Lung (tissue), 12 donors: ENCODE results near the gene SLC16A12. TPM values are rescaled to one million over a fixed set of nuclear protein-coding genes. Genes with fewer than 3 reads are reported as not detected.

Experiments used
- ATAC-seq: fragments of 200-7000 bp; cut with Tn5 transposase; one replicate; pipeline ENCODE4 v1.9.1; 2020; ENCODE audit warnings: moderate number of reproducible peaks; ENCODE audit not compliant: insufficient read depth, low FRiP score
- DNase-seq, 3 donors: peaks; one replicate each; pipeline ENCODE4 v3.0.0-alpha.2; 2013 to 2017
- H3K27ac ChIP-seq, 2 donors: one replicate each; pipeline ENCODE4 v1.5.1; 2013; ENCODE audit warnings: mild to moderate bottlenecking in 2 of 2, moderate library complexity in 2 of 2, control low read depth in 1 of 2, inconsistent platforms in 1 of 2, low read depth in 1 of 2, low read length in 1 of 2
- H3K27me3 ChIP-seq, 3 donors: one replicate each; pipeline ENCODE4 v1.5.1; 2013; ENCODE audit warnings: low read length in 2 of 3; ENCODE audit not compliant: control insufficient read depth in 3 of 3, insufficient read depth in 3 of 3
- H3K36me3 ChIP-seq, 4 donors: one replicate each; pipeline ENCODE4 v1.5.1; 2013; ENCODE audit warnings: low read length in 4 of 4, mild to moderate bottlenecking in 1 of 4, moderate library complexity in 1 of 4; ENCODE audit not compliant: control insufficient read depth in 4 of 4, insufficient read depth in 4 of 4
- H3K4me1 ChIP-seq, 5 donors: one replicate each; pipeline ENCODE4 v1.5.1; 2013; ENCODE audit warnings: low read length in 5 of 5, mild to moderate bottlenecking in 2 of 5, moderate library complexity in 1 of 5; ENCODE audit not compliant: control insufficient read depth in 5 of 5, insufficient read depth in 5 of 5
- H3K4me3 ChIP-seq: one replicate; pipeline ENCODE4 v1.5.1; 2013; ENCODE audit warnings: mild to moderate bottlenecking, control low read depth, moderate library complexity
- H3K9ac ChIP-seq, 2 donors: one replicate each; pipeline ENCODE4 v1.5.1; 2013; ENCODE audit warnings: low read length in 2 of 2, control low read depth in 1 of 2; ENCODE audit not compliant: insufficient read depth in 1 of 2
- H3K9me3 ChIP-seq, 4 donors: one replicate each; pipeline ENCODE4 v1.5.1; 2013; ENCODE audit warnings: low read length in 3 of 4, mild to moderate bottlenecking in 1 of 4, moderate library complexity in 1 of 4; ENCODE audit not compliant: control insufficient read depth in 4 of 4, insufficient read depth in 3 of 4
- CTCF ChIP-seq: IDR thresholded peaks from 2 replicates; pipeline ENCODE4 v1.5.1; 2012; ENCODE audit warnings: mild to moderate bottlenecking; ENCODE audit errors: control extremely low read depth, extremely low read depth
- WGBS, 2 donors: extraction: QIAGEN DNeasy Blood & Tissue Kit; methylation state at CpG; one replicate each; pipeline ENCODE4 v1.1.7; 2013; 5-methylcytosine and 5-hydroxymethylcytosine counted together
- polyA plus RNA-seq, 2 donors: library from polyadenylated mRNA; stranded (reverse); fragments of 200-250 nt; gene quantifications; one replicate each; pipeline ENCODE4 v1.2.1, GENCODE V29; 2013
- total RNA-seq, 2 donors: library from RNA; depleted of rRNA in 1 of 2; stranded (reverse); fragments of >200 nt in 1 of 2; gene quantifications; one replicate each; pipeline ENCODE4 v1.2.1, GENCODE V29; 2014 to 2021
- donor health status: control.
- donor health status: control.
- donor health status: Bipolar disorder and iron deficiency.
- donor health status: healthy.
- donor health status: DM: yes; HTN: yes; CAD: no.

SLC16A12 gene
- total and polyA plus RNA-seq, 4 donors: 0.45 to 4.6 (median 1.3) TPM

DNA sequence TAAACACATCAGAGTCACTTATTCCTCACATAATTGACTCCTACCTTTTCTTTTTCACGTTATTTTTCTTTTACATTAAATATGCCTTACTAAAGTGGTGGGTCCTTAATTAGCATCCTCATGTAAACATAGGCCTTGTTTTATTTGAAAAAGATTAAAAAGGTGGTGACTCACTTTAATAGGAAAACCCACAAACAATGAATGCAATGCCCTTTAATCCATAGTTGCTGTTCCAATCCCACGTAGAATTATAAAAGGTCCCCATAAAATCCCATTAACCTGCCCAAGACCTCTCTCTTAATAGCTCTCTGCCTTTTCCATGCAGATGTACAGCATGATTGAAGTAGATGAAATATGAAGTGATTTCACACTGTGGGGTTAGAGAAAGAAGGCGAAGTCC, 32.2 kb downstream of the SLC16A12 start:
- H3K27me3 ChIP-seq: no peaks in the 10 kb centered on the region

GRCh38 chr10:89502549-89502948, 32.8 kb downstream of the SLC16A12 start:
- ATAC-seq (no peak), DNase-seq (peak; percentile 27 to 89 (median 73))
- TF ChIP-seq CTCF: no peak
- Histone ChIP-seq H3K9me3 (no peaks in the 10 kb centered on the region), H3K4me3 (no peak overlapping the region), H3K27ac (peak overlapping the region in 1 of 2 donors; percentile 12), H3K9ac (no peak overlapping the region), H3K4me1 (peaks cover 0 to 12% (median 0%) of the 10 kb centered on the region in 5 donors), H3K36me3 (no peaks in the 10 kb centered on the region), H3K27me3 (no peaks in the 10 kb centered on the region)
- 72 to 85% methylated on average over 1 of the region's 1 CpG for WGBS, 2 donors

More for the DNA sequence above, 32.2 kb downstream of the SLC16A12 start:
- H3K4me1 ChIP-seq: peaks cover 0 to 12% (median 0%) of the 10 kb centered on the region in 5 donors
- WGBS, 2 donors: 90 to 91% methylated on average over 3 of the region's 3 CpGs
- no peaks in the 10 kb centered on the region for H3K36me3 ChIP-seq
- peak overlapping the region in 1 of 2 donors; percentile 7 for H3K27ac ChIP-seq
- H3K9me3 ChIP-seq: no peaks in the 10 kb centered on the region
- no peak overlapping the region for H3K9ac ChIP-seq
- DNase-seq (no peak), ATAC-seq (no peak)
- TF ChIP-seq CTCF: no peak
- no peak overlapping the region for H3K4me3 ChIP-seq

- H3K9me3 ChIP-seq: no peaks in the 10 kb centered on the region
- 85 to 86% methylated on average over 3 of the region's 3 CpGs for WGBS, 2 donors
- H3K27me3 ChIP-seq: no peaks in the 10 kb centered on the region
- no peaks in the 10 kb centered on the region for H3K36me3 ChIP-seq
- H3K4me3 ChIP-seq: no peak overlapping the region
- H3K4me1 ChIP-seq: peaks cover 0 to 3% (median 0%) of the 10 kb centered on the region in 5 donors
- no peak for TF ChIP-seq CTCF
- DNase-seq (no peak), ATAC-seq (no peak)
- H3K9ac ChIP-seq: no peak overlapping the region
- peak overlapping the region in 1 of 2 donors; percentile 45 for H3K27ac ChIP-seq
Observed at GRCh38 chr10:89494575-89494974, 40.8 kb downstream of the SLC16A12 start.

DNA sequence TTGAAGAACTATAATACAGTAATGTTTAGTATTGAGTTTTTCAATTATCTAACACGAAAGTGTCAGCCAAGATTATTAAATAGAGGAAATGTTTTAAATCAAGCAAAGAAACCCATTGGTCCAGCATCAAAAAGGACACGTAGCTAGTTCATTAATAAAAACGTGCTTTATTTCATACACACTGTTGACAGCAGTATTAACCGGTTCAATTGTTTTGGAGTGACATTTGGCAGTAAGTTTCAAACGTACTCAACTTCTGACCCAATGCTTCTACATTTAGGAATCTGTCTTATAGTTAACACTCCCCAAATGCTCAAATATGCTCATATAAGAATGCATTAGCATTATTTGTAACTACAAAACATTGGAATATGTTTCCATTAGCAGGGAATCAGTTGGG, 41.3 kb downstream of the SLC16A12 start:
- no peaks in the 10 kb centered on the region for H3K36me3 ChIP-seq
- WGBS, 2 donors: 61 to 78% methylated on average over 5 of the region's 5 CpGs
- H3K27me3 ChIP-seq: no peaks in the 10 kb centered on the region
- H3K27ac ChIP-seq: peak overlapping the region in 1 of 2 donors; percentile 45
- no peak for TF ChIP-seq CTCF
- H3K9ac ChIP-seq: no peak overlapping the region
- ATAC-seq (no peak), DNase-seq (no peak)
- H3K9me3 ChIP-seq: no peaks in the 10 kb centered on the region
- peaks cover 0 to 3% (median 0%) of the 10 kb centered on the region in 5 donors for H3K4me1 ChIP-seq
- no peak overlapping the region for H3K4me3 ChIP-seq
